Non-pigmented ciliary epithelial cell (primary cell): Measurements from ENCODE around the gene CKMT2.

ENCODE experiments used
- DNase-seq: peaks from one replicate; pipeline ENCODE4 v3.0.0-alpha.2; 2010; ENCODE audit warnings: low read depth

Gene CKMT2

DNA sequence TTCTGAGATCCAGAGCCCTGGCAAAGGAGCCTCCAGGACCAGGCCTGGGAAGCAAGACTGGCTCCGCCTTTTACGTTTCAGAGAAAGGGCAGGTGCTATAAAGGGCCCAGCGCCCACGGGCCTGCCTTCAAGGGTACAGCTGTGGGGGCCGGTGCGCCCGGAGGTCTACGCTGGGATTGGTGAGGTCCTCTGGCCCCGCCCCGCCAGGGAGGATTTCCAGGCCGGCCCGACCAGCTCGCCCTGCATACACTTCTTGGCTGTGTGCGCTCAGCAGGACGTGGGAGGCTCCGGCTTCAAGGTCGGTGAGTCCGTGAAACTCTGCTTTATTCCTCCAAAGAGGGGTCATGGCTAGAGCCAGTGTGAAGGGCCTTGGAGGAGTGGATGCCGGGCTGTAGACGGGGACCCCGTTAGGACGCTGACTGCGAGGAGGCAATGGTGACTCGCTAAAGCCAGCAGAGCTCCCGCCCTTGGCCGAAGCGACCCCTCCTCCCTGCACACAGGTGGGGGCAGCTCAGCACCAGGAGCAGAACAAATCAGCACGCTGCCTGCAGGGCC, at the start of gene CKMT2:
CKMT2 (plus strand) TSS at position 243 of the 555 bp plus-strand sequence. CDS start 17,811 bp downstream, outside the sequence.
- DNase-seq: no peak

DNA sequence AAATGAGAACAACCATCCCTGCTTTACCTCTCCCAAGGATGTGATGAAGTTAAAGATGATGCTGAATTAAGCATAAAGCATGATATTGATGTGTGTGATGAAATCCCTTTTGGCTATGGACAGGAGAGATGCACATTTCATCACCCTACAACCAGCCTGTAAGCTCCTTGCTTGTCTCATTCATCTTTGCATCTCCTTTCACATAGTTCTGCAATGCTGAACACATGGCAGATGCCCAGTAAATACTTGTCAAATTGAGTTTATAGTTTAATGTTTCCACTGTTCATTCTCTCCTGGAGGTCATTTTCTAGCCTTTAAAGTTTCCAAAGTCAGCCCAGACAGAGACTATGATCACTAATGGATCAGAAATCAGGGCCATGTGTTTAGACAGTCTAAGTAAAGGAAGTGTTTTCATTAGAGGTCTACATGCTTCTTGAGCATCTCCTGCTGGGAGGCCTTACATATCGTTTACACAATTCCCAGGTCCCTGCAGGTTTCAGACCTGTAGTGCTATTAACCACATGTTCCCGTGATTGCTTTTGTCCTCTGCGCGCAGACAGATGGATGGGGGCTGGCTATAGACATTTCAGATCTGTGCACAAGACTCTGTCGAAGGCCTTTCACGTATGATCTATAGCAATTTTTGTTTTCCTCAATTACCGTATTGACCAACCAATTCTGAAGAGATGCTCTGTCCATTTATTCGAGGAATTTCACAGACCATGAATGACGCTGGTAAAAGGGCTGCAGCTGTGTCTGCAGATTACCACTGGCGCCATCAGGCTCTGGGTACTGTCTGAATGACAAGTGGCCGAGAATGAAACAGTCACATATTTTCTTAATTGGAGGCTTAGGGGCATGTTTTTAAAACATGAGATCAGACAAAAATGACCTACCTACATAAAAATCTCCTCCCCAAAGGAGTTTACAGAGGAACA, 49.0 kb upstream of the CKMT2 start:
- DNase-seq: no peak

DNA sequence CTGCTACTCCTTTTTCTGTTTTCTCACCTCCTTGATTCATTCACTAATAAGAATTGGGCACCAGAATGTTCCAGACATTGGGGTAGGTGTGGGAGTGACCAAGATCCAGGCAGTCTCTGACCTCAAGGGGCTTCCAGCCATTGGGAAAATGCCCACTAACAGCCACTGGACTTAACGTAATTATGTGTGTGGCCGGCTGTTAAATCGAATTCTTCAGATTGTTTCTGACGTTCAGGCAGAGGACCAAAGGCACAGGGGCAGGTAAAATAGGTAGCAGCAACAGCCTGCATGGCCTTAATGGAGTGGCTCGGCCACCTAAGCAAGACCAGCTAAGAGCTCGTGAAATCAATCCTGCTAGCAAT, 48.4 kb upstream of the CKMT2 start:
- DNase-seq: no peak

DNA sequence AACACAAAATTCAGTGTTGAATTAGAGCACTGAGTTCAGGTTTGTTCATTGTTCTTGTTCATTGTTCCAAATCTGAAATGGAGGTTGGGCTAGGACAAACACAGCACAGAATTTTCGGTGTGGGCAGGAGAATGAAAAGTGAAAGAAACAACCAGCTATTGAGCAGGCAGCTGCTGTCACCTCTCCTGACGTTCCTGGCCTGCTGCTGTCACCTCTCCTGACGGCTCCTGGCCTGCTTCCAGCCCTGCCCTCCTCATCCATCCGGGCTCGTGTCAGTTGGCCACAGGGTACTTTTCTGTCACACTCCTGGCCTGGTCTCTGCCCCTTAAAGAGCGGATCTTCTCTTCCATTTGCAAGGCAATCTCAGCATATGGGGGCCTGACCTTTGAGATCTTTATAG, 45.2 kb upstream of the CKMT2 start:
- DNase-seq: no peak

DNA sequence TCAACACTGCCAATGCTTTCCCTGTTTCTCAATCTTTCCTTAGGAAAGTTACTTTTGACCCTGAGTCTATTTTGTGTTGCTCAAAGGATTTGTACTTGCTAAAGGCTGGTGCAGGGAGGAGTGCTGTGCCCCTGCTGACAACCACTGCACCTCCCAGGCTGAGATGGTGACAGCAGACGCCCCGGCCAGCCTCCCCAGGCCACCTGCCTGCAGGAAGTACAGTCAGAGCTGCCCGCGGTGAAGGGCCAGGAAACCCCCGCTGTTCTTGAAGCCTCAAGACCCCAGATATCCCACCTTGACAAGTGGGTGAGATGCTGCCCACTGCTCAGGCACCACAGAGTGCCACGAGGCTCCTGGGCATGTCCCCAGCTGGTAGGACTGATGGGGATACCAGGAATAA, 44.2 kb upstream of the CKMT2 start:
- DNase-seq: no peak

DNA sequence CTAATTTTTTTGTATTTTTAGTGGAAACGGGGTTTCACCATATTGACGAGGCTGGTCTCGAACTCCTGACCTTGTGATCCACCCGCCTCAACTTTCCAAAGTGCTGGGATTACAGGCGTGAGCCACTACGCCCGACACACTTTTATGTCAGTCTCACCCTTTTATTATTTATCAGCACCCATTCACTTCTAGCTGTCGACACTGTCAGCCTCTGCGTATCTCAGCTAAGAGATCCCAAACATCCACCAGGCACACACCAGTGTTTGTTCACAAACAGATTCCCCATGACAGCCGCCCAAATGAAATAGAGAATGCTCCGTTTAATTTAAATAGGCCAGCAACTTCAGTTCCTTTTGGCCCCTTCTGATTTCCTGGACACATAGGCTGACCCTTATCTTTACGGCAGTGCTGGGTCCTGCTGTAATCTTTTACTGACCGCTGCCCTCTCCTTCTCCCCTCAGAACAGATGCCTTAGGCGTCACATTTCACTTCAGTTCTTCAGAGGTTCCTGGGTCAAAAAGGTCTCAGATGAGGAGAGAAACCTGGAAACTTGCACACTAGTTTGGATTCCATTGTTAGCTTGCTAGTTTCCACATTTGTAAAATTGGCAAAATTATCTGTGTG, 43.1 kb upstream of the CKMT2 start:
- DNase-seq: no peak

DNA sequence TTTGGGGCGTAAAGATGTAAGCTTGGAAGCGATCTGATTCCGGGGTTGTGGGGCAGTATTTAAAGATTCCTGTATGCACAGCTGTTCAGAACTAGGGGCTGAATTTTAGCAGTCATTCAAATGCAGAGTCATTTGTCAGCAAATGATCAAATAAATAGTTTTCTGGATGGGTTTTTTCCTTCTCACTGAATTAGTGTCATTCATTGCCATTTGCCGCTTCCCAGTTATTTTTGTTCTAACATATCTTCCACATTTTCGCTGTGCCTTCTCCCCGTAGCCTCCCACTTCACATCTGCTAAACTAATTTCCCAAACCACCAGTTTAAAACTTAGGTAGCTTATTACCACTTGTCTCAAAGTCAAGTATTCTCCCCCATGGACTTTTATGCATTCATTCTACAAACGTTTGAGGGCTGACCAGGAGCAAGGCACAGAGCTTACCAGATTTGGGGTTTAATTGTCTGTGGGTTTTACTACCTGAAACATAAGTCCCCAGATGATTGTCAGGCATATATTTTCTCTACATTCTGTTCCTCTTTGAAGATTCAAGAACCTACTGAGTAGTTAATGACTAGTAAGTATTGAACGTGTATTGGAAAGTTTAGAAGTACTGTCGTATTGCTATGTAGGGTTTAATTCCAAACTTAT, 41.3 kb upstream of the CKMT2 start:
- no peak for DNase-seq

DNA sequence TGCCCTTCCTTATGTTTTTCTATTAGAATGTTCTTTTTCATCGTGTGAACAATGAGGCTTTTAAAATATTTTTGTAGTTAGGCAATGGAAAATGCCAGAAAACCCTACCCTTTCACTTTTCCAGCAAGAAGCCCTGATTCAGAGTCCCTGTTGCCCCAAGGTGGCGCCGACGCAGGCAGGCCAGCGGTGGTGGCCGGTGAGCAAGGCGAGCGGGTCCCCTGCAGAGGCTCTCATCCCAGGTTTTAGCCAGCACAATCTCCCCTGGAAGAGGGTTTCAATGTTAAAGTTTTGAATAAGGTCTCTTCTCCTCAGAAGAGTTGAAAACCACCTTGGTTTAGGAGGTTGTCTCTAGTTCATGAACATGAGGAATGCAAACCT, 40.8 kb upstream of the CKMT2 start:
- no peak for DNase-seq

DNA sequence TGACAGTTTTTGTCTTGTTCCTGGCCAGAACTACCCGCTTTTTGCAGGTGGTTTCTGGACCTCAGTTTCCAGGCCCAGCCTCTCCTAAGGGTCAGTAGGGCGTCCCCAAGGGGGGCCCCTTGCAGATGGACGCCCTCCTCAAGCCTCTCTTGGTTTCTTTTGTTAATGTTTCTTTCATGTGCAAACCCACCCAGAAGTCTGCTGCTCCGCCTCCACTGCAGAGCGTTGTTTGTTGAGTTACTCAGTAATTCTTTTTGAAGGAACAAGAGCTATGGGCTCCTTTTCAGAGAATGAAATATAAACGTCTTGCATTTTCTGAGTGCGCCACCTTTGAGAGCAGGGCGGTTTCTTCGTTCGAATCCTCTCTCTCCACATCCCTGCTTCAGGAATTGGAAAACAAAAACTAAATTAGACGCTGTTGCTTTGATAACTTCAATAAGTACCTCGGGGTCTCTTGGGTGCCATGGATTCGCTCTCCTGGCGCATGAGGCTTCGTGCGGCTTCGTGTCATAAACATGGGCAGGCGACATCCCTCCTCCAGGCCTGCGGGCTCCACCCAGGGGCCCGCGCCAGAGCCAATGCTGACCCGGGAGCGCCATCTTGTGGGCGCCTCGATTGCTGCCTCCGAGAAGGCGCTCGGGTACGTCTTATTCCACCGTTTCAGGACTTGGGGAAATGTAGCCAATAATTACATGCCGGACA, 38.3 kb upstream of the CKMT2 start:
- peak; percentile 28 for DNase-seq

DNA sequence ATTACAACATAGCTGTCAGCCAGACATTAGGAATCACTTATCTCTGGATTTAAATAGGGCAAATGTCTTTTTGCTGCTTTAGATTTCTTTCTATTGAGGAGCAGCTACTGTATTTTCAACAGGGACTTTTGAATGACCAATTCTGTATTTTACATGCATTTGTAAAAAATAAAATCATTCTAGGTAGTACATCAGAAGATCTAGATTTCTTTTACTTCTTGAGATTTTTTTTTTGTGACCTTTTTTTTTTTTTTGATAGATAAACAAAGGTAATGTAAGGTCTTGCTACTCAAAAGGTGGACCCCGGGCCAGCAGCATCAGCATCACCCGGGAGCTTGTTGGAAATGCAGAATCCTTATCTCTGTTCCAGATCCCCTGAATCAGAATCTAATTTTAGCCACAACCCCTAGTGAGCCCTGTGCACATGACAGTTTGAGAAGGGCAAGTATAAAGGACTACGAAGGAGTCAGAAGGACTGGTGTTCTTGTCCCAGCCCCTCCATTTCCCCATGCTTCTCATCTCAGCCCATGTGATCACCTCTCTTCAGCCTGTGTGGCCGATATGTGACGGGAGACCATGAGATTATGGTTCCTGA, 37.7 kb upstream of the CKMT2 start:
- DNase-seq: no peak

DNA sequence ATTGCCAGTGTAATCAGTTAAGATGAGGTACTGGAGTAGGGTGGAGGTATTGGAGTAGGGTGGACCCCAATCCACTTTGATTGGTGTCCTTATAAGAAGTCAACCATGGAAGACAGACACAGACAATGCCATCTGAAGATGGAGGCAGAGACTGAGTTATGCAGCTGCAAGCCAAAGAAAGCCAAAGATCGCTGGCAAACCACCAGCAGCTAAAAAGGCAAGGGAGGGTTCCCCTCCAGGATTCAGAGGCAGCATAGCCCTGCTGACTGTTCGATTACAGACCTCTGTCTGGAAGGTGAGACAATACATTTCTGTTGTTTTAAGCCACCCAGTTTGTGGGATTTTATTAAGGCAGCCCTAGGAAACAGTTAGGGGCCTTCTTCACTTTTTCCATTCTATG, 30.5 kb upstream of the CKMT2 start:
- no peak for DNase-seq

DNA sequence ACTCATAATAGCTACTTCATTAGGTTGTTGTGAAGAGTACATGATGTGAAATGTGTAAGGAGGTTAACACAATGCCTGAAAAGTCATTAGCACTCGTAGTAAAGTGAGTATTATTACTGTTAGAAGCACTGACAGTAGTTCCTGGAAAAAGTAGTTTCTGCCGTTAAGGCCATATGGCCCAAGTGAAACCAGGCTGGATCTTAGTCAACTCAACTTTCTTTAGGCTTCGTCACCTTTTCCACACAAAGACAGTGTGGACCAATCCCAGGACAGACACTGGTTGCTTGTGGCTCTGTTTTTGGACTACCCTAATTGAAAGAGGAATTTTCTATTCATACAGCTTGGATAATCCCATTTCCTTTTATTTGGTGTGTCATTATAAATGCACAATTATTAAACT, 29.4 kb upstream of the CKMT2 start:
- no peak for DNase-seq

DNA sequence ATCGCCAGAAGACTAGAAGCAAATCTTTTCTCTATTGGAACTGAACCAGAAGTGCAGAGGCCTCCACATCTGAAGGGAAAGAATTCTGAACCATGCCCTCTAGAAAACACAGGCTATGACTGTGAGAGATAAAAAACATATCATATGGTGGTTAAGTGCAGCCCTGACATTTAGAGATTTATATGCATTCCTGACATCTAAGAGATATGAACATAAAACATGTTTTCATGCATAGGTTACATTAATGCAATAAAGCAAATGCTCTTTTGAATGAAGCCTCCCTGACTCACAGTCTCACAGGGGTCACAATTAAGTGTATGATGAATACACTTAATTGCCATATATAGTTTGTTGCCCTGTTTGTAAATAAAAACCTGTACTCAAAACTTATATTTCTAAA, 28.9 kb upstream of the CKMT2 start:
- no peak for DNase-seq

DNA sequence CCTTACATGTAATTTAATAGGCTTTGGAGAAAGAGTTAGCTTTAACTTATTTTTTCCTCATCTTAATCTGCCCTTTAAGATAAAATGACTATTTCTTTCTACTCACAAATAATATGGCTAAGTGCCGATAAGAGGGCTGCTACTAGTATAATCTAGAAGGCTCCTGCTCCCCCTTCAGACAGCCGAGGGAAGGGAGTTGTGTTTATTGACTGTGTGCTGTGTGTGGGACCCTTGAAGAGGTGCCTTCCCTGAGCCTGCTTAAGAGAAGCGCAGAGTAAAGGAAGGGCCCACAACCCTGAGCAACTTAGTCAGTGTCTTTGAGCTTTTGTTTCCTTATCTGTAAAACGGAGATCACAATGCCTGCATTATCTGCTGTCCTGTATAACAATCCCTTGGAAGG, 28.1 kb upstream of the CKMT2 start:
- no peak for DNase-seq

DNA sequence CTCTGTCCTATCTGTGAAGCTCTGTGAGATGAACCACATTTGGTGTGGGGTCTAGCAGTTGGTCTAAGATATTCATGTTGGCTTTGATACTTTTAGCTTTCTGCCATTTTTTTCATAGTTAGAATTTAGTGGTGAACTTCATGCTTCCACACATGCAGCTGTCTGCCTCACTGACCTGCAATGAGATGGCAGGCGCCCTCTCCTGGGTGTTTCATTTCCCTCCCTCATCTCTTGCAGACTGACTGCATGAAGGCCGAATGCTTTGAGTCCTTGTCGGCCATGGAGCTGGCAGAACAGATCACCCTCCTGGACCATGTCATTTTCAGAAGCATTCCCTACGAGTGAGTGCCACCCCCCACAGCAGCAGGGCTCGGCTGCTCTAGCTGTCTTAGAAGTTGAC, 26.1 kb upstream of the CKMT2 start:
- no peak for DNase-seq

DNA sequence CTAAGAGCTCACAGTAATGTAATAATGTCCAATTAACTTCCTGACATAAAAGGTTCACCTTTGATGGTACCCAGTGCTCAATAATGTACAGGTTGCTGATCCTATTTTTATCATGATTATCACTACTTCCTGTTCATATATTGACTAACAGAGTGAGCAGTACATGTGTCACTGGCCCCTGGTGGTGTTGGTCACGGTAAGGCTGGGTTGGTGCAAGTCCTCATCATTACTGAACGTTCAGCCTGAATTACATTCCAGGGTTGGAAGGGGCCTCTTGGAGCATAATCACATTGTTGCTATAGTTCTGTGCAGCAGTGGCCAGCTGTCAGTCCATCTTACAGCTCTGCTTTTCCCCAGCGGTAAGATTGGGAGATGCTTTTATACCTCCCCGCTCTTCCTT, 24.2 kb upstream of the CKMT2 start:
- DNase-seq: no peak

DNA sequence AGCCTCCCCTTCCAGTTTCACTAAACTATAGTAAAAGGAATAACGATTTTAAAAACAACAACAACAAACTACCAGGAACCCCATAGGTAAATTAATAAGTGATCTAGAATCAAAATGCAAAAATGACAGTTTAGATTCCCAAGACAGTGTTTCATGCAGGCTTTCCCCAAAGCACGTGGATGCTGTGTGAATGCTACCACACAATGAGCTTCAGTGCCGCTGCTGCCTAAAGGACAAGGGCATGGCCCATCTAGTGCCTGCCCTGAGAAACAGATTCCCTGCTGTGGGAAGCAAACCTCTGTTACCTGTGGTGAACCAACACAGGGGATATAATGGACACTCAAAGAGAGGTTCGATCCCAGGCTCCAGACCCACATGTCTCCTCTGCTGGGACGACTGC, 23.7 kb upstream of the CKMT2 start:
- DNase-seq: no peak

DNA sequence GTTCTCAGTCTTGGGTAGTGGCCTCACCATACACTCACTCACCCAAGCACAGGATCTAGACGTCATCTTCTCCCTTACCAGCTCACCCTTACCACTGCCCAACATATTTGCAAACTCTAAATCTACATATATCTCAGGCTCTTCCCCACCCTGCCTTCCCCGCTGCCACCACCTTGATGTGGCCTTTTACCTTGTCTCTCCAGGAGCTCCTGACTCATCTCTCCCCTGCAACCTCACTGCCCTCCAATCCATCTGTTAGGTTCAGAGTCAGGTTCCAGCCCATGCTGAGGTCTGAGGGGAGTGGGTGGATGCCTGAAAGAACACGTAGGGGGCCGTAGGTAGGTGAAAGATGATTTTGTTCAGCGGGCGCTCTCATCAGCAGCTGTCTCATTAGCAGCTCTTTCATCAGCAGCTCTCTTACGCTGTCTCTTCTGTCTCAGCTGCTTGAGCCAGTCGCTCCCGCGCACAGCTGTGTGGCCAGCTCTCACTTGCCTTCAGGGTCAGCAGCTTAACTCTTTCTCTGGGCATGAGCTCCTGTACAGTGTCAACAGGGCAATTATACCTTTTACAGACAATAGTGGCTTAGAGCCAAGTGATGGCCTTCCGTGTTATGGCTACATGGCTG, 23.1 kb upstream of the CKMT2 start:
- no peak for DNase-seq

DNA sequence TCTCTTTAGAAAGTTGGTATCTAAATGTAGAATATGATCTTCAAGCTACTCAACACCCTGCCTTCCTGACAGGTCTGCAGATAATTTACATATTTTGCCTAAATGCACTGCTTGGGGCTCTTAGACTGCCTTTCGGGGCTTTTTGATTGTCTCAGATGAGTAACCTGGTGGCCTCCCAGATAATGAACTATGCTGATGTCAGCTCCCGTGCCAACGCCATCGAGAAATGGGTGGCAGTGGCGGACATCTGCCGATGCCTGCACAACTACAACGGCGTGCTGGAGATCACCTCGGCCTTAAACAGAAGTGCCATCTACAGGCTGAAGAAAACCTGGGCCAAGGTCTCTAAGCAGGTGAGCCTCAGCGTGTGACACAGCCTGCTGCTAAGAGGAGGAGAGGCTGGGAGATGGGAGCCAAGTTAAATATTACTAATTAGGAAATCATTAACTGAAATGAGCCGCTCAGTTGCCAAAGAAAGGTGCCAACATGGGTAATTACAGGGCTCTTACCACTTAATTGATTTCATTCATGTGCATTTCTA, 20.8 kb upstream of the CKMT2 start:
- DNase-seq: no peak

DNA sequence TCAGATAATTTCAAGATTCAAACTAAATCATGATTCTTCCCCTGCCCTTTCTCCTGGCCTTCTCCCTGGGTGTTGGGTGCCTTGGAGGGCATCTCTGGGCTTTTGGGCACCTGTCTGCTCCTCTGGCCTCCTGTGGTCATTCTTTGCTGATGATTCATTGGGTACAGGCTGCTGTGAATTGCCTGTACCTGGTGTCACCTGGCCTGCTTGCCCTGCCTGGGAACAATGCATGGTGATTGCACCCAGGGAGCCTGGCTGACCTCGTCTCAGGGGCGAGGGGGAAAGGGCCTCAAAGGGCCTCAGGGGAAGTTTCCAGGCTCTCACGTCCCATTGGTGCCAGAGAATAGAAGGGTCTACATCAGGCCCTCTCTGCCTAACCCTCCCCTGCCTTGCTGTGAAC, 20.1 kb upstream of the CKMT2 start:
- DNase-seq: no peak

DNA sequence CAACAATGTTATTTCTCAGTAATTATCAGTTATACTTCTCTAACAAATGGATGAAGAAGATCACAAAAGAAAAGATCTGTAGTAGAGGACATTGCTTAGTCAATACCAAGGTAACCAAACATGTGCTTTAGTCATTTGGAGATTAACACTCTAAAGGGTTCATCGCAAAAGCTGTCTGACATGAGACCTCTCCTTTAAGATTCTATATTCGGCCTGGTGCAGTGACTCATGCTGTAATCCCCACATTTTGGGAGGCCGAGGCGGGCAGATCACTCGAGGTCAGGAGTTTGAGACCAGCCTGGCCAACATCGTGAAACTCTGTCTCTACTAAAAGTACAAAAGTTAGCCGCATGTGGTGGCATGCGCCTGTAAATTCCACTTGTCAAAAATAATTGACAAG, 18.3 kb upstream of the CKMT2 start:
- no peak for DNase-seq
